Occipital lobe (tissue), 2 donors: Measurements from ENCODE around the gene GANAB. TPM values are rescaled to one million over a fixed set of nuclear protein-coding genes. Genes with fewer than 3 reads are reported as not detected.
"Not testable (repeated sequence)": the region's sequence is repeated elsewhere in the genome, so short reads cannot be mapped to it uniquely, and the experiment has no call there.

Experiments
- DNase-seq: peaks from one replicate; lab custom pipeline; 2025; lab: John Stamatoyannopoulos, UW
- total RNA-seq: library from RNA; depleted of rRNA; stranded (reverse); fragments of >200 nt; gene quantifications from one replicate; pipeline ENCODE4 v1.2.3, GENCODE V29; 2014

Gene GANAB
- total RNA-seq, 1 donor from 2014 or later = 61.8 TPM

- no peak for DNase-seq
Observed at GRCh38 chr11:62667460-62667859, 21.0 kb upstream of the GANAB start.

- DNase-seq = no peak
Observed at GRCh38 chr11:62666259-62666926, 20.0 kb upstream of the GANAB start.

- peak; percentile 44 for DNase-seq
Observed at GRCh38 chr11:62665599-62666258, 19.3 kb upstream of the GANAB start.

GRCh38 chr11:62665075-62665598 lies 18.7 kb upstream of the GANAB start, which contains the start of the genes C11orf98 and CSKMT:
TSS of gene C11orf98 (minus strand) at chr11:62665210. CDS start at chr11:62665169, 41 bp downstream.
TSS of gene CSKMT (plus strand) at chr11:62665312. CDS start at chr11:62665880, 568 bp downstream.
- DNase-seq = peak; percentile 97

- DNase-seq = peak; percentile 53
Observed at GRCh38 chr11:62664405-62665074, 18.1 kb upstream of the GANAB start.

GRCh38 chr11:62656796-62657429 lies 10.5 kb upstream of the GANAB start:
- no peak for DNase-seq

- no peak for DNase-seq
Observed at GRCh38 chr11:62654297-62654696, 7.9 kb upstream of the GANAB start.

GRCh38 chr11:62652161-62653006 lies 6.0 kb upstream of the GANAB start:
- DNase-seq = no peak

GRCh38 chr11:62650283-62650682 lies 3.9 kb upstream of the GANAB start:
- DNase-seq = not testable (repeated sequence)

- no peak for DNase-seq
Observed at GRCh38 chr11:62649486-62649885, 3.1 kb upstream of the GANAB start.

GRCh38 chr11:62648967-62649364 lies 2.6 kb upstream of the GANAB start:
- DNase-seq = no peak

GRCh38 chr11:62648185-62648966 lies 2.0 kb upstream of the GANAB start:
- DNase-seq = no peak

GRCh38 chr11:62647609-62648005 lies 1.2 kb upstream of the GANAB start:
- no peak for DNase-seq

- no peak for DNase-seq
Observed at GRCh38 chr11:62646825-62647608, 604 bp upstream of the GANAB start.

- no peak for DNase-seq
Observed at GRCh38 chr11:62645671-62645945, 805 bp downstream of the GANAB start.

GRCh38 chr11:62644220-62644619 lies 2.2 kb downstream of the GANAB start:
- DNase-seq = no peak

GRCh38 chr11:62632492-62632891 lies 13.9 kb downstream of the GANAB start:
- DNase-seq = no peak

GRCh38 chr11:62627713-62628112 lies 18.7 kb downstream of the GANAB start:
- DNase-seq = no peak

- no peak for DNase-seq
Observed at GRCh38 chr11:62622476-62623089, 23.8 kb downstream of the GANAB start.
